T-helper 1 cell treated with Interleukin-12 subunit alpha and Interleukin-12 subunit beta and Interleukin-4 antibody, amounts not matched to agents 30 μg/mL and 1 μg/mL, for 36 hours (primary cell): ENCODE results near the gene LPP.

Source experiments
- H3K27ac Mint-ChIP-seq: one replicate; pipeline ENCODE4 v1.8.0; 2021; ENCODE audit warnings: mild to moderate bottlenecking, mixed read lengths
- H3K27me3 Mint-ChIP-seq: one replicate; pipeline ENCODE4 v1.8.0; 2021; ENCODE audit warnings: low read depth, mixed read lengths
- H3K36me3 Mint-ChIP-seq: one replicate; pipeline ENCODE4 v1.8.0; 2021; ENCODE audit warnings: low read depth, mixed read lengths
- H3K4me1 Mint-ChIP-seq: one replicate; pipeline ENCODE4 v1.8.0; 2021; ENCODE audit warnings: low read depth, mixed read lengths
- H3K4me3 Mint-ChIP-seq: one replicate; pipeline ENCODE4 v1.8.0; 2021; ENCODE audit warnings: mild to moderate bottlenecking, moderate library complexity, mixed read lengths
- H3K9me3 Mint-ChIP-seq: one replicate; pipeline ENCODE4 v1.8.0; 2021; ENCODE audit warnings: mixed read lengths

The LPP gene

GRCh38 chr3:188707381-188708288 lies 553.7 kb downstream of the LPP start:
- peaks cover 6% of the 10 kb centered on the region for H3K4me1 Mint-ChIP-seq
- H3K4me3 Mint-ChIP-seq, result no peak overlapping the region
- no peaks in the 10 kb centered on the region for H3K9me3 Mint-ChIP-seq
- H3K36me3 Mint-ChIP-seq, result no peaks in the 10 kb centered on the region
- no peak overlapping the region for H3K27ac Mint-ChIP-seq
- H3K27me3 Mint-ChIP-seq, result no peaks in the 10 kb centered on the region

- Mint-ChIP-seq H3K27me3 (no peaks in the 10 kb centered on the region), H3K9me3 (no peaks in the 10 kb centered on the region), H3K36me3 (peaks cover 4% of the 10 kb centered on the region), H3K4me1 (peaks cover 5% of the 10 kb centered on the region), H3K4me3 (no peak overlapping the region), H3K27ac (no peak overlapping the region)
Measured at GRCh38 chr3:188711881-188712247, 557.9 kb downstream of the LPP start.

GRCh38 chr3:188712248-188712924 lies 558.4 kb downstream of the LPP start:
- Mint-ChIP-seq H3K27me3 (no peaks in the 10 kb centered on the region), H3K4me3 (no peak overlapping the region), H3K4me1 (peaks cover 4% of the 10 kb centered on the region), H3K27ac (no peak overlapping the region), H3K36me3 (peaks cover 4% of the 10 kb centered on the region), H3K9me3 (no peaks in the 10 kb centered on the region)

GRCh38 chr3:188712991-188713390 lies 559.0 kb downstream of the LPP start:
- Mint-ChIP-seq H3K27ac (no peak overlapping the region), H3K27me3 (no peaks in the 10 kb centered on the region), H3K4me1 (no peaks in the 10 kb centered on the region), H3K9me3 (no peaks in the 10 kb centered on the region), H3K4me3 (no peak overlapping the region), H3K36me3 (peaks cover 4% of the 10 kb centered on the region)

- Mint-ChIP-seq H3K27ac (no peak overlapping the region), H3K27me3 (peaks cover 4% of the 10 kb centered on the region), H3K36me3 (no peaks in the 10 kb centered on the region), H3K4me3 (no peak overlapping the region), H3K4me1 (peaks cover 9% of the 10 kb centered on the region), H3K9me3 (no peaks in the 10 kb centered on the region)
Measured at GRCh38 chr3:188719545-188719944, 565.6 kb downstream of the LPP start.

GRCh38 chr3:188720215-188720614 lies 566.3 kb downstream of the LPP start:
- H3K9me3 Mint-ChIP-seq, result no peaks in the 10 kb centered on the region
- peaks cover 4% of the 10 kb centered on the region for H3K27me3 Mint-ChIP-seq
- H3K27ac Mint-ChIP-seq, result no peak overlapping the region
- H3K4me1 Mint-ChIP-seq, result peaks cover 9% of the 10 kb centered on the region
- no peaks in the 10 kb centered on the region for H3K36me3 Mint-ChIP-seq
- no peak overlapping the region for H3K4me3 Mint-ChIP-seq

- Mint-ChIP-seq H3K9me3 (no peaks in the 10 kb centered on the region), H3K4me3 (no peak overlapping the region), H3K27ac (no peak overlapping the region), H3K27me3 (peaks cover 5% of the 10 kb centered on the region), H3K4me1 (peaks cover 9% of the 10 kb centered on the region), H3K36me3 (no peaks in the 10 kb centered on the region)
Measured at GRCh38 chr3:188720636-188721035, 566.7 kb downstream of the LPP start.

GRCh38 chr3:188721312-188721711 lies 567.4 kb downstream of the LPP start:
- Mint-ChIP-seq H3K27me3 (peaks cover 12% of the 10 kb centered on the region), H3K4me1 (peaks cover 9% of the 10 kb centered on the region), H3K4me3 (no peak overlapping the region), H3K27ac (no peak overlapping the region), H3K36me3 (peaks cover 3% of the 10 kb centered on the region), H3K9me3 (no peaks in the 10 kb centered on the region)

- H3K4me1 Mint-ChIP-seq, result peaks cover 9% of the 10 kb centered on the region
- no peak overlapping the region for H3K4me3 Mint-ChIP-seq
- peaks cover 13% of the 10 kb centered on the region for H3K27me3 Mint-ChIP-seq
- H3K9me3 Mint-ChIP-seq, result no peaks in the 10 kb centered on the region
- H3K27ac Mint-ChIP-seq, result no peak overlapping the region
- H3K36me3 Mint-ChIP-seq, result peaks cover 3% of the 10 kb centered on the region
Measured at GRCh38 chr3:188721990-188722389, 568.0 kb downstream of the LPP start.

- H3K27ac Mint-ChIP-seq, result no peak overlapping the region
- peaks cover 3% of the 10 kb centered on the region for H3K36me3 Mint-ChIP-seq
- no peak overlapping the region for H3K4me3 Mint-ChIP-seq
- H3K4me1 Mint-ChIP-seq, result peaks cover 9% of the 10 kb centered on the region
- no peaks in the 10 kb centered on the region for H3K9me3 Mint-ChIP-seq
- peaks cover 13% of the 10 kb centered on the region for H3K27me3 Mint-ChIP-seq
Measured at GRCh38 chr3:188722963-188723362, 569.0 kb downstream of the LPP start.

GRCh38 chr3:188727052-188727451 lies 573.1 kb downstream of the LPP start:
- Mint-ChIP-seq H3K9me3 (no peaks in the 10 kb centered on the region), H3K4me3 (no peak overlapping the region), H3K27ac (no peak overlapping the region), H3K36me3 (peaks cover 10% of the 10 kb centered on the region), H3K4me1 (peaks cover 18% of the 10 kb centered on the region), H3K27me3 (peaks cover 9% of the 10 kb centered on the region)

- H3K4me3 Mint-ChIP-seq, result no peak overlapping the region
- H3K9me3 Mint-ChIP-seq, result no peaks in the 10 kb centered on the region
- peaks cover 10% of the 10 kb centered on the region for H3K4me1 Mint-ChIP-seq
- peaks cover 10% of the 10 kb centered on the region for H3K36me3 Mint-ChIP-seq
- H3K27me3 Mint-ChIP-seq, result peaks cover 9% of the 10 kb centered on the region
- no peak overlapping the region for H3K27ac Mint-ChIP-seq
Measured at GRCh38 chr3:188728371-188728896, 574.5 kb downstream of the LPP start.

- no peak overlapping the region for H3K4me3 Mint-ChIP-seq
- peaks cover 10% of the 10 kb centered on the region for H3K36me3 Mint-ChIP-seq
- H3K9me3 Mint-ChIP-seq, result no peaks in the 10 kb centered on the region
- H3K27ac Mint-ChIP-seq, result no peak overlapping the region
- H3K4me1 Mint-ChIP-seq, result peaks cover 10% of the 10 kb centered on the region
- peaks cover 9% of the 10 kb centered on the region for H3K27me3 Mint-ChIP-seq
Measured at GRCh38 chr3:188729422-188729821, 575.5 kb downstream of the LPP start.

GRCh38 chr3:188734395-188734794 lies 580.4 kb downstream of the LPP start:
- peaks cover 4% of the 10 kb centered on the region for H3K4me1 Mint-ChIP-seq
- H3K4me3 Mint-ChIP-seq, result no peak overlapping the region
- H3K9me3 Mint-ChIP-seq, result no peaks in the 10 kb centered on the region
- peaks cover 3% of the 10 kb centered on the region for H3K27me3 Mint-ChIP-seq
- H3K36me3 Mint-ChIP-seq, result peaks cover 7% of the 10 kb centered on the region
- H3K27ac Mint-ChIP-seq, result no peak overlapping the region

GRCh38 chr3:188739511-188739910 lies 585.6 kb downstream of the LPP start:
- Mint-ChIP-seq H3K9me3 (no peaks in the 10 kb centered on the region), H3K36me3 (no peaks in the 10 kb centered on the region), H3K27ac (no peak overlapping the region), H3K27me3 (peaks cover 3% of the 10 kb centered on the region), H3K4me1 (no peaks in the 10 kb centered on the region), H3K4me3 (no peak overlapping the region)
